Measurements from ENCODE around the gene CADM1.

CADM1 gene

DNA sequence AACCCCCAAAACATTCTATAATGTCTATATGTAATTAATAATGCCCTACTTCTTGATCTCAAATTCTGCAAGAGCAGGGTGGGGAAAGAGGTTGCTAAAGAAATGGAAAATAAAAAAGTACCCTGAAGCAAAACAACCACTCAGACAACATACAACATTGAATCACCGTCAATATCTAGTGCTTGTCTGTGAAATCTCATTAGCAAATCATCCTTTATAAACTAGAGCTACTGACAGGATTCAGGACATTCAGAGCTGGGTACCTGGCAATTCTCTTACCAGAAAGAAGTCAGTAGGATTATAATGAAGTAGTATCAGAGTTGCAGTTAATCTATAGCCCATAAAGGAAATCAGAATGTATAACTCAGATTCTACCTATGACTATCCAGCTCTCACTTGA, 143.2 kb downstream of the CADM1 start:
- Histone ChIP-seq H2BK120ac (ENCODE audit: low read depth, low read length) (no peak overlapping the region), H4K8ac (ENCODE audit: low read depth, low read length) (no peak overlapping the region), H3K27ac (replicated peaks; ENCODE audit: low read length) (no peak overlapping the region), H3K27me3 (ENCODE audit: control insufficient read depth in 3 of 3, insufficient read depth in 3 of 3, low read depth in 1 of 3, low read length in 3 of 3) (no peaks in the 10 kb centered on the region), H3K14ac (ENCODE audit: low read length) (no peak overlapping the region), H3K36me3 (replicated peaks in 1 of 2; ENCODE audit: control insufficient read depth in 2 of 2, insufficient read depth in 2 of 2, low read length in 2 of 2) (no peaks in the 10 kb centered on the region), H2BK15ac (ENCODE audit: low read length) (no peak overlapping the region), H3K4me1 (ENCODE audit: control insufficient read depth in 2 of 2, insufficient read depth in 1 of 2, low read depth in 1 of 2, low read length in 2 of 2) (no peaks in the 10 kb centered on the region), H3K4ac (ENCODE audit: low read length) (no peak overlapping the region), H4K91ac (ENCODE audit: low read depth, low read length, poor library complexity) (no peak overlapping the region), H2AFZ (ENCODE audit: low read length) (no peak overlapping the region), H3K4me3 (ENCODE audit: low read length in 2 of 2) (no peak overlapping the region), H3K23ac (ENCODE audit: low read depth, low read length, poor library complexity) (no peak overlapping the region), H3K9ac (ENCODE audit: low read depth, low read length, poor library complexity) (no peak overlapping the region), H2BK12ac (ENCODE audit: low read length) (no peak overlapping the region), H2AK5ac (ENCODE audit: low read depth, low read length) (no peak overlapping the region), H3K4me2 (ENCODE audit: insufficient read depth, low read length, poor library complexity, severe bottlenecking) (no peak overlapping the region), H3K79me1 (ENCODE audit: low read depth, low read length) (no peaks in the 10 kb centered on the region), H2BK5ac (ENCODE audit: low read length) (no peak overlapping the region), H3K18ac (ENCODE audit: low read length) (no peak overlapping the region), H3K9me3 (replicated peaks in 1 of 2; ENCODE audit: control insufficient read depth in 2 of 2, insufficient read depth in 1 of 2, low read depth in 1 of 2, low read length in 2 of 2) (no peaks in the 10 kb centered on the region)
- DNase-seq (ENCODE audit: low spot score), result no peak
- no CpG with 5 or more reads among the region's 1 CpG for WGBS, 2 donors (ENCODE audit: extremely low coverage in 2 of 2, insufficient read length in 2 of 2, insufficient replicate concordance in 1 of 2)

DNA sequence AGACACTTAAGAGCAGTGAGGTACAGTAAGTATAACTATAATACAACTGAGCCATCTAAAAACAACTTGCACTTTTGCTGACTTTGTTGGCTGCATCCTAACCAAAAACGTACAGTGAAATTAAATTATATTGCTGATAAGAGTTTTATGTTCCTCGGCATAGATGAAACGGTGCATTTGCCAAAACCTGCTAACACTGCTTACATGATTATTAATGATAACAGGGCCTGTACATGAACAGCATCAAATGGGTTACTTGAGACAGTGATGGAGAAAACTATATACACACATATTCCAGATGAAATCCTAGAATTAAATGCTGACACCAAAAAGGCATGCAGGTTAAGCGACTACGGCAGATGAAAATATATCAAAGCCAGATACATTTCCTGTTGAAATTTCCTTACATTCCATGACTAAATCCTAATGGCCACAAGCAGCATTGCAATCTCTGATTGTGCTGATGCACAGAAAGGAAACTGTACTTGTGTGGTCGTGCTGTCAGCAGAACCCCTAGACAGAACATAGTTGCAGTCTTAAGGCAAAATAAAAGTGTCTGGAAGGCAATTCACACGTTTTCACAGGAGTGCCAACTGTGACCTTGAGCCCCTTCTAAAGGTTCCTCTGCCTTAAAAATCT, 143.9 kb downstream of the CADM1 start:
- Histone ChIP-seq H3K9me3 (replicated peaks in 1 of 2; ENCODE audit: control insufficient read depth in 2 of 2, insufficient read depth in 1 of 2, low read depth in 1 of 2, low read length in 2 of 2) (no peaks in the 10 kb centered on the region), H3K4ac (ENCODE audit: low read length) (no peak overlapping the region), H3K4me3 (ENCODE audit: low read length in 2 of 2) (no peak overlapping the region), H3K23ac (ENCODE audit: low read depth, low read length, poor library complexity) (no peak overlapping the region), H2BK15ac (ENCODE audit: low read length) (no peak overlapping the region), H3K27ac (replicated peaks; ENCODE audit: low read length) (no peak overlapping the region), H3K14ac (ENCODE audit: low read length) (no peak overlapping the region), H3K79me1 (ENCODE audit: low read depth, low read length) (no peaks in the 10 kb centered on the region), H3K36me3 (replicated peaks in 1 of 2; ENCODE audit: control insufficient read depth in 2 of 2, insufficient read depth in 2 of 2, low read length in 2 of 2) (no peaks in the 10 kb centered on the region), H2AFZ (ENCODE audit: low read length) (no peak overlapping the region), H2BK120ac (ENCODE audit: low read depth, low read length) (no peak overlapping the region), H3K9ac (ENCODE audit: low read depth, low read length, poor library complexity) (no peak overlapping the region), H2BK12ac (ENCODE audit: low read length) (no peak overlapping the region), H3K4me1 (ENCODE audit: control insufficient read depth in 2 of 2, insufficient read depth in 1 of 2, low read depth in 1 of 2, low read length in 2 of 2) (no peaks in the 10 kb centered on the region), H4K8ac (ENCODE audit: low read depth, low read length) (no peak overlapping the region), H3K27me3 (ENCODE audit: control insufficient read depth in 3 of 3, insufficient read depth in 3 of 3, low read depth in 1 of 3, low read length in 3 of 3) (no peaks in the 10 kb centered on the region), H2AK5ac (ENCODE audit: low read depth, low read length) (no peak overlapping the region), H2BK5ac (ENCODE audit: low read length) (no peak overlapping the region), H3K4me2 (ENCODE audit: insufficient read depth, low read length, poor library complexity, severe bottlenecking) (no peak overlapping the region), H3K18ac (ENCODE audit: low read length) (no peak overlapping the region), H4K91ac (ENCODE audit: low read depth, low read length, poor library complexity) (no peak overlapping the region)
- no peak for DNase-seq (ENCODE audit: low spot score)
- no CpG with 5 or more reads among the region's 7 CpGs for WGBS, 2 donors (ENCODE audit: extremely low coverage in 2 of 2, insufficient read length in 2 of 2, insufficient replicate concordance in 1 of 2)

DNA sequence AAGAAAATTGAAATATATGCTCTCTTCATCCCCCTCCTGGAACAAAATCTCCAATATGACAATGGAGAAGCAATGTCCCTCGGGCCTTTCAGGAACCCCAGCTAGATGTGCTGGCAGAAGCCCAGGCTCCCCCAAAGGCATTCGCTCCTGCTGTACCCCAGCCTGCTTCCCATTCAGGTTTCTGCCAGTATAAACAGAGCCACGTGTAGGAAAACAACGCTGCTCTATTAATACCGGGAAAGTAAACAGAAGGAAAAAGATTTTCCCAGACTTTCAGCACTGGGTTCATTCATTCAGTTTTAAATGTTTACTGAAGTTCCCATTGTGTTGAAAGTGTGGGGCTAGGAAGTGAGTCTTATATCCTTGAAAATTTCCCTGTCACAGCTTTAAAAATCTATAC, 147.1 kb downstream of the CADM1 start:
- no peak overlapping the region for H4K91ac ChIP-seq (ENCODE audit: low read depth, low read length, poor library complexity)
- no peak overlapping the region for H3K4ac ChIP-seq (ENCODE audit: low read length)
- H2BK12ac ChIP-seq (ENCODE audit: low read length), result no peak overlapping the region
- peaks cover 0 to 1% of the 10 kb centered on the region in 2 donors for H3K4me1 ChIP-seq (ENCODE audit: control insufficient read depth in 2 of 2, insufficient read depth in 1 of 2, low read depth in 1 of 2, low read length in 2 of 2)
- H2AK5ac ChIP-seq (ENCODE audit: low read depth, low read length), result no peak overlapping the region
- H3K4me2 ChIP-seq (ENCODE audit: insufficient read depth, low read length, poor library complexity, severe bottlenecking), result no peak overlapping the region
- no CpG with 5 or more reads among the region's 5 CpGs for WGBS, 2 donors (ENCODE audit: extremely low coverage in 2 of 2, insufficient read length in 2 of 2, insufficient replicate concordance in 1 of 2)
- no peaks in the 10 kb centered on the region for H3K79me1 ChIP-seq (ENCODE audit: low read depth, low read length)
- H3K27ac ChIP-seq (replicated peaks; ENCODE audit: low read length), result no peak overlapping the region
- no peak overlapping the region for H2AFZ ChIP-seq (ENCODE audit: low read length)
- no peak overlapping the region for H4K8ac ChIP-seq (ENCODE audit: low read depth, low read length)
- H3K27me3 ChIP-seq (ENCODE audit: control insufficient read depth in 3 of 3, insufficient read depth in 3 of 3, low read depth in 1 of 3, low read length in 3 of 3), result no peaks in the 10 kb centered on the region
- no peaks in the 10 kb centered on the region for H3K9me3 ChIP-seq (replicated peaks in 1 of 2; ENCODE audit: control insufficient read depth in 2 of 2, insufficient read depth in 1 of 2, low read depth in 1 of 2, low read length in 2 of 2)
- H2BK5ac ChIP-seq (ENCODE audit: low read length), result no peak overlapping the region
- H2BK120ac ChIP-seq (ENCODE audit: low read depth, low read length), result no peak overlapping the region
- H3K36me3 ChIP-seq (replicated peaks in 1 of 2; ENCODE audit: control insufficient read depth in 2 of 2, insufficient read depth in 2 of 2, low read length in 2 of 2), result no peaks in the 10 kb centered on the region
- H2BK15ac ChIP-seq (ENCODE audit: low read length), result no peak overlapping the region
- H3K9ac ChIP-seq (ENCODE audit: low read depth, low read length, poor library complexity), result no peak overlapping the region
- H3K18ac ChIP-seq (ENCODE audit: low read length), result no peak overlapping the region
- H3K4me3 ChIP-seq (ENCODE audit: low read length in 2 of 2), result no peak overlapping the region
- DNase-seq (ENCODE audit: low spot score), result no peak
- no peak overlapping the region for H3K23ac ChIP-seq (ENCODE audit: low read depth, low read length, poor library complexity)
- no peak overlapping the region for H3K14ac ChIP-seq (ENCODE audit: low read length)

DNA sequence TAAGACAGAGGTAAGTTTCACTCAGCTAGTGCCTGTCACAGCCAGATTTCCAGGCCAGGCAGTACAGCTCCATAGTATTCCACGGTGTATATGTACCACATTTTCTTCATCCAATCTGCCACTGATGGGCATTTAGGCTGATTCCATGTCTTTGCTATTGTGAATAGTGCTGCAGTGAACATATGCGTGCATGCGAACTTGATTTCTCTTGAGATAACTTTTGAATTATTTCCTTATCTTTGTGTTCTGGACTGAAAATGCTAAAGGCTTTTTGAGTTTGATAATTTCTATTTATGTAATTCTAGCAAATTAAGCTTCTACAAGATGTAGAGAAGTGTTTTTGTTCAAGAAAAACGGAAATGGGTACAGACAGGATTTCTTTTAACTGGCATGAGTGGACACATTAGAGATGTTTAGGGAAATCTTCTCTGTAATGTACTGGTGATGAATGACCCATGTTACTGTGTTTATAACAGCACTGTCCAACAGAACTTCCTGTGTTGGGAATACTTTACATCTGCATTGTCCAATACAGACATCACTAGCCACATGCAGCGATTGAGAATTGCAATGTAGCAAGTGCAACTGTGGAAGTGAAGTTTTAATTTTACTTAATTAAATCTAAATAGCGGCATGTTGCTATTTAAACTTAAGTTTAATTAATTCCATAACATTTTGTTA, 151.3 kb downstream of the CADM1 start:
- no peak overlapping the region for H2BK5ac ChIP-seq (ENCODE audit: low read length)
- no peaks in the 10 kb centered on the region for H3K27me3 ChIP-seq (ENCODE audit: control insufficient read depth in 3 of 3, insufficient read depth in 3 of 3, low read depth in 1 of 3, low read length in 3 of 3)
- no peak overlapping the region for H2BK120ac ChIP-seq (ENCODE audit: low read depth, low read length)
- WGBS, 2 donors (ENCODE audit: extremely low coverage in 2 of 2, insufficient read length in 2 of 2, insufficient replicate concordance in 1 of 2), result no CpG with 5 or more reads among the region's 6 CpGs
- H3K4me3 ChIP-seq (ENCODE audit: low read length in 2 of 2), result no peak overlapping the region
- no peaks in the 10 kb centered on the region for H3K9me3 ChIP-seq (replicated peaks in 1 of 2; ENCODE audit: control insufficient read depth in 2 of 2, insufficient read depth in 1 of 2, low read depth in 1 of 2, low read length in 2 of 2)
- no peak overlapping the region for H2BK12ac ChIP-seq (ENCODE audit: low read length)
- no peak overlapping the region for H3K27ac ChIP-seq (replicated peaks; ENCODE audit: low read length)
- no peak overlapping the region for H3K23ac ChIP-seq (ENCODE audit: low read depth, low read length, poor library complexity)
- H3K79me1 ChIP-seq (ENCODE audit: low read depth, low read length), result no peaks in the 10 kb centered on the region
- no peak for DNase-seq (ENCODE audit: low spot score)
- H3K9ac ChIP-seq (ENCODE audit: low read depth, low read length, poor library complexity), result no peak overlapping the region
- no peak overlapping the region for H3K4ac ChIP-seq (ENCODE audit: low read length)
- no peak overlapping the region for H4K8ac ChIP-seq (ENCODE audit: low read depth, low read length)
- no peak overlapping the region for H2BK15ac ChIP-seq (ENCODE audit: low read length)
- H3K18ac ChIP-seq (ENCODE audit: low read length), result no peak overlapping the region
- H3K14ac ChIP-seq (ENCODE audit: low read length), result no peak overlapping the region
- no peak overlapping the region for H3K4me2 ChIP-seq (ENCODE audit: insufficient read depth, low read length, poor library complexity, severe bottlenecking)
- no peak overlapping the region for H4K91ac ChIP-seq (ENCODE audit: low read depth, low read length, poor library complexity)
- H3K36me3 ChIP-seq (replicated peaks in 1 of 2; ENCODE audit: control insufficient read depth in 2 of 2, insufficient read depth in 2 of 2, low read length in 2 of 2), result no peaks in the 10 kb centered on the region
- H3K4me1 ChIP-seq (ENCODE audit: control insufficient read depth in 2 of 2, insufficient read depth in 1 of 2, low read depth in 1 of 2, low read length in 2 of 2), result peaks cover 0 to 1% of the 10 kb centered on the region in 2 donors
- H2AFZ ChIP-seq (ENCODE audit: low read length), result no peak overlapping the region
- H2AK5ac ChIP-seq (ENCODE audit: low read depth, low read length), result no peak overlapping the region

Measured in neuronal stem cell (in vitro differentiated cells).